Measurements from ENCODE around the gene DNAJC5G. TPM values are rescaled to one million over a fixed set of nuclear protein-coding genes. Genes with fewer than 3 reads are reported as not detected.

Gene DNAJC5G
- total and polyA plus RNA-seq, 9 of the 15 experiments (the other 6 are each of a cell fraction or from before 2014, with no cell fraction given) = not detected

- no peak for TF ChIP-seq NR2C2 (CRISPR knock-in tag; IDR thresholded peaks at IDR 0.05)
- TF ChIP-seq NR2C2 (tag; IDR thresholded peaks at IDR 0.05) = peak; percentile 30; the same call in 1 of the 2 replicates
- TF ChIP-seq TARDBP (IDR thresholded peaks at IDR 0.05) = no peak
- TF ChIP-seq FOS (IDR thresholded peaks at IDR 0.05; ENCODE audit: extremely low read depth, insufficient read length) = no peak
- no peak for TF ChIP-seq CHD4 (IDR thresholded peaks at IDR 0.05; ENCODE audit: insufficient read depth, insufficient replicate concordance, low read depth, low read length, poor library complexity, severe bottlenecking)
- TF ChIP-seq NFIC (IDR thresholded peaks at IDR 0.05) = peak; percentile 28; the same call in 1 of the 2 replicates
- no peak for TF ChIP-seq MEF2D (tag; conservative IDR thresholded peaks at IDR 0.05; ENCODE audit: low read depth)
- TF ChIP-seq ZNF274 (IDR thresholded peaks at IDR 0.05; ENCODE audit: borderline replicate concordance, low read depth, low read length) = no peak
- TF ChIP-seq SIX5 (IDR thresholded peaks at IDR 0.05; ENCODE audit: borderline replicate concordance in 1 of 2, insufficient read depth in 1 of 2, low read depth in 1 of 2, low read length in 2 of 2) = no peak
- TF ChIP-seq EP400 (IDR thresholded peaks at IDR 0.05) = peak; percentile 91
- TF ChIP-seq ZBTB7A (IDR thresholded peaks at IDR 0.05; ENCODE audit: borderline replicate concordance, control insufficient read depth, low read depth, low read length) = peak; percentile 76; the same call in 1 of the 2 replicates
- TF ChIP-seq CHD2 (IDR thresholded peaks at IDR 0.05; ENCODE audit: low read depth, low read length) = peak; percentile 56; the same call in 1 of the 2 replicates
- TF ChIP-seq NFE2 (IDR thresholded peaks at IDR 0.05; ENCODE audit: low read depth) = no peak; the same call in 1 of the 2 replicates
- TF ChIP-seq ZNF830 (CRISPR knock-in tag; IDR thresholded peaks at IDR 0.05) = no peak; the same call in 1 of the 2 replicates
- TF ChIP-seq BCL6 (CRISPR knock-in tag; IDR thresholded peaks at IDR 0.05) = no peak
- no peak for TF ChIP-seq ZFP1 (CRISPR knock-in tag; IDR thresholded peaks at IDR 0.05)
- no peak for TF ChIP-seq LARP7 (IDR thresholded peaks at IDR 0.05)
- TF ChIP-seq ZNF24 (IDR thresholded peaks at IDR 0.05) = no peak
- TF ChIP-seq KAT2B (IDR thresholded peaks at IDR 0.05; ENCODE audit: low read depth, low read length) = no peak
- TF ChIP-seq CEBPZ (IDR thresholded peaks at IDR 0.05; ENCODE audit: borderline replicate concordance, low read depth, low read length) = no peak
- no peak for TF ChIP-seq ZNF124 (CRISPR knock-in tag; IDR thresholded peaks at IDR 0.05)
- no peak for TF ChIP-seq PTBP1 (IDR thresholded peaks at IDR 0.05; ENCODE audit: low read depth, low read length)
- TF ChIP-seq PPARD (CRISPR knock-in tag; IDR thresholded peaks at IDR 0.05) = no peak
- no peak for TF ChIP-seq KDM1A (IDR thresholded peaks at IDR 0.05)
- TF ChIP-seq RBM34 (IDR thresholded peaks at IDR 0.05; ENCODE audit: borderline replicate concordance, insufficient read depth, low read length) = no peak
- no peak for TF ChIP-seq ZNF175 (CRISPR knock-in tag; IDR thresholded peaks at IDR 0.05; ENCODE audit: low read depth)
- TF ChIP-seq ZNF316 (IDR thresholded peaks at IDR 0.05) = no peak
Observed at GRCh38 chr2:27322766-27323595, 47.7 kb downstream of the DNAJC5G start, which contains the start of gene MPV17 (continued).

All from K562 (cell line).